GM18498 (cell line): ENCODE measurements around the gene KLHDC3.
"Not testable (repeated sequence)": the region's sequence is repeated elsewhere in the genome, so short reads cannot be mapped to it uniquely, and the experiment has no call there.

ENCODE experiments used
- ATAC-seq: cut with Tn5 transposase; IDR thresholded peaks from one replicate; pipeline ENCODE4 v1.9.1; 2021; ENCODE audit warnings: mild to moderate bottlenecking, moderate library complexity; ENCODE audit not compliant: unreplicated experiment

Gene KLHDC3

GRCh38 chr6:43021270-43022047 lies 7.4 kb downstream of the KLHDC3 start, which contains the start of gene RRP36:
TSS of gene RRP36 (plus strand) at chr6:43021623. CDS start at chr6:43021655, 32 bp downstream.
- peak; percentile 89 for ATAC-seq

DNA sequence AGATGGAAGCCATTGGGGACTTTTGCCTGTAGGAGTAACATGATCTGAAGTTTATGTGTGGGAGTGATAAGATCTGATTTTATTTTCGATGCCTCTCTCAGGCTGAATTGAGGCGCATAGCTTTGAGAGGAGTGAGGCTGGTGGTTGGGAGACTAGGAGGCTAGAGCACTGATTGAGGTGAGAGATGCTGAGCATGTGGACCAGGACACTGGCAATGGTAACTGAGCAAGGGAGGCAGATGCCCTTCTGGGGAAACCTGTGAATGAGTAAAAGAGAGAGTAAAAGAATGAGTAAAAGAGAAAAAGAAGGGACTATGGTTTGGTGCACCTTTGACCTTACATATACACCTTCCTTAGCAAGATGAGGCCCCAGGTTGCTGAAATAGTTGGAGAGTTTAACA lies 10.4 kb downstream of the KLHDC3 start:
- ATAC-seq, result no peak

DNA sequence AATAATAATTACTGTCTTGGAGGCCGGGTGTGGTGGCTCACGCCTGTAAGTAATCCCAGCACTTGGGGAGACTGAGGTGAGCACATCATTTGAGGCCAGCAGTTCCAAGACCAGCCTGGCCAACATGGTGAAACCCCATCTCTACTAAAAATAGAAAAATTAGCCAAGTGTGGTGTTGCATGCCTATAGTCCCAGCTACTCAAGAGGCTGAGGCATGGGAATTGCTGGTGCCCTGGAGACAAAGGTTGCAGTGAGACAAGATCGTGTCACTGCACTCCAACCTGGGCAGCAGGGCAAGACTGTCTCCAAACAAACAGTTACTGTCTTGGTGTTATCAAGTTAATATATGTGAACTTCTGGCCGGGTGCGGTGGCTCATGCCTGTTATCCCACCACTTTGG lies 12.3 kb downstream of the KLHDC3 start:
- ATAC-seq, result no peak

GRCh38 chr6:43029120-43029519 lies 15.1 kb downstream of the KLHDC3 start:
- no peak for ATAC-seq

GRCh38 chr6:43032326-43032725 lies 18.3 kb downstream of the KLHDC3 start:
- ATAC-seq, result no peak

GRCh38 chr6:43033496-43034189 lies 19.6 kb downstream of the KLHDC3 start:
- ATAC-seq, result no peak

- no peak for ATAC-seq
Observed at GRCh38 chr6:43034190-43034525, 20.1 kb downstream of the KLHDC3 start.

DNA sequence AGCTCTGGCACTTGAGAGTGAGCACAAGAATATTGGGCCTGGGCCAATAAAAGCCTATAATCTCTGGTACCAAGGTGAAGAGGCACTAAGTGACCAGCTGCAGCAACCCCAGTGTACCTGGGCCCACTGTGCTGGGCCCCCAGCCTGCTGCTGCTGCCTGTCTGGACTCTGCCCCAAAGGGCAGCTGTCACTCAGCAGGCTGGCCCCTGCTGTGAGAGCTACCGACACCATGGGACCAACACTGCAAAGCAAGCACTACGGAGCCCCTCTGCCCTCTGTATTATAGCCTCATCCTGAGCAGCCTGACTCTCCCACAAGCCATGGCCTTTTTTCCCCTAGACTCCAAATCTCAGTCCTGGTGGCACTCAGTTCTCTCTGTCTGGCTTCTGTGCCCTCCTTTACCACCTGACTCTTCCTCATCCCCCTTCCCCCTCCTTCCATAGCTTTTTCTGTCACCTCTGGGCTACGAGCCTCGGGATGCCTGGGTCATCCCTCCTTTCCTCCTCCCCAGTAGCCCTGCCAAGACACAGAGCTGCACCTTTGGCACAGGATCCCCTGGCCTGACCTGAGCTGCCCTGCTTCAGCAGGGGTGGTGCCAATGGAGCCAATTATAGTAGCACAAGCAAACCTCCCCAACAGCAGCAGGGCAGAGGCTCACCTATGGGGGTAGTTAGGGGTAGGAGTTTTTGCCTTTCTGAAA lies 21.6 kb downstream of the KLHDC3 start:
- no peak for ATAC-seq

- ATAC-seq, result no peak
Observed at GRCh38 chr6:43036712-43037111, 22.7 kb downstream of the KLHDC3 start.

GRCh38 chr6:43037197-43037596 lies 23.1 kb downstream of the KLHDC3 start:
- ATAC-seq, result no peak

GRCh38 chr6:43037706-43038105 lies 23.7 kb downstream of the KLHDC3 start:
- ATAC-seq, result no peak

GRCh38 chr6:43038727-43039126 lies 24.7 kb downstream of the KLHDC3 start:
- ATAC-seq, result no peak

DNA sequence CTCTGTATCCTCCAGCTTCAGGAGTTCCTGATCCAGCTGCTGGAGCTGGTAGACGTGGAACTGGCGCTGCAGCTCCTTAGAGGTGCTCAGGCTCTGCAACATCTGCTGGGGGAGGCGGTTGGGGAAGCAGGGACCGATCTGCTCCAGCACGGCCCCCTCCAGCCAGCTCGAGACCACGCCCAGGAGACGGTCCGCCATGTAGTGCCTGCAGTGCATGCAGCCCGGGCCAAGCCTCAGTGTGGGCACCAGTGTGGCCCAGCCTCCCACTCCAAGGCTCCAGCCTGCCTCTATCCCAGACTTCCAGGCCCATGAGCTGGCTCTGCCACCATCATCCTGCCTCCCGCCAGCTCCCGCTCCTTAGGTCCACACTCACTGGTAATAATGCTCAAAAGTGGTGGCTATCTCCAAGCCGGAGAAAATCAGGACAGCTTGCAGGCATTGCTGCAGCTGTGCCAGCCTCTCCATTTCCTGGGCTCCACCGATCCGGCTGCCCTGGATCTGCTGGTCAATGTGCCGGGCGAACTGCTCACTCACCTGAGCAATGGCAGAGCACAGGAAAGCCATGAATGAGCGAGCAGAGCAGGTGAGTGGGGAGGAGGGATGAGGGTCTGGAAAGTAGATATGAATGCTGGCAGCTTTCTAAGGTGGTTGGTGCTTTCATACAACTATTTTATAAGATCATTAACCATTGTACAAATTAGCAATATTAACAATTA lies 26.7 kb downstream of the KLHDC3 start:
- ATAC-seq, result no peak

DNA sequence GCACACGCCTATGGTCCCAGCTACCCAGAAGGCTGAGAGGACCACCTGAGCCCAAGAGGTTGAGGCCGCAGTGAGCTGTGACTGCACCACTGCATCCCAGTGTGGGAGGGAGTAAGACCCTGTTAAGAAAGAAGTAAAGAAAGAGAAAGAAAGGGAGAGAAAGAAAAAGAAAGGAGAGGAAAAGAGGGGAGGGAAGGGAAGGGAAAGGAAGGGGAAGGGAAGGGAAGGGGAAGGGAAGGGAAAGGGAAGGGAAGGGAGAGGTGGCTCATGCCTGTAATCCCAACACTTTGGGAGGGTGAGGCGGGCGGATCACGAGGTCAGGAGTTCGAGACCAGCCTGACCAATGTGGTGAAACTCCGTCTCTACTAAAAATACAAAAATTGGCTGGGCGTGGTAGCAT lies 27.4 kb downstream of the KLHDC3 start:
- ATAC-seq, result not testable (repeated sequence)

DNA sequence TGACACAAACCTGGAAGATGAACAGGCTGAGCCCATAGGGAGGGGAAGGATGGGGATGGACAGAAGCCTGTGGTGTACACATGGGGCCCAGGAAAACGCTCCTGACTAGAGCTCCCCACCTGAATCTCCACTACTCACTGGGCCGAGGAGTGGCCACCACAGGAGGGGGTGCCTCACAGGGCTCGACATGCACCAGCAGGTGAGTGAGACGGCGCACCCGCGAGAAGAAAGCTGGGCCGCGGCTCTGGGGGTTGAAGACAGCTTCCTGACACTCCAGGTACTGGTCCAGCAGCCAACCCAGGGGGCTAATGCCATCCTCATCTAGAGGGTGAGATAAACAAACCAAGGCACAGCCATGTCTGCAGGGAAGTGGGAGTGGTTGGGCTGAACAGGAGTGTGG lies 29.3 kb downstream of the KLHDC3 start:
- ATAC-seq, result no peak

DNA sequence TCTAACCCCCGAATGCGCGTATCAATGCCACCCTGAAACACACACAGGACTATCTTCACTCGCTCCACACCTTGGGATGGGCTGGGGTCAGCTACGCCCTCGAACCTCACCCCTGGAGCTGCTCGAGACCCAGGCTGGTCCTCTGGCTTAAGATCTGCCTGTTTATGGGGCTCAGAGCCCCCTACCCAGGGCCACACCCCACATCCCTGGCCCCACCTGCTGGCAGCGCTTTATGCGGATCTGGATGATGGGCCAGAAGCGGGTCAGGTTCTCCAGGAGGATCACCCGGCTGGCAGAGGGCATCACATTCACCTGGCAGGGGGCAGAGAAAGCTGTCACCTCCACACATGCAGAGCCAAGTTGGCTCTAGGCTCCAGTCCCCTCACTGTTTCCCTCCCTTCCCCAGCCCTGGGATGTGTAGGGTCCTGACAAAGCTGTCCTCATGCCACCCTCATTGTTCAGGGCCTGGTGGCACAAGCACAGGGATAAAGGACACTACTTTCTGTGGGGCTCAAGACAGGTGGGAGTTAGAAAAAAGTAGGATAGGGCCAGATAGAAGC lies 31.4 kb downstream of the KLHDC3 start:
- ATAC-seq, result no peak

DNA sequence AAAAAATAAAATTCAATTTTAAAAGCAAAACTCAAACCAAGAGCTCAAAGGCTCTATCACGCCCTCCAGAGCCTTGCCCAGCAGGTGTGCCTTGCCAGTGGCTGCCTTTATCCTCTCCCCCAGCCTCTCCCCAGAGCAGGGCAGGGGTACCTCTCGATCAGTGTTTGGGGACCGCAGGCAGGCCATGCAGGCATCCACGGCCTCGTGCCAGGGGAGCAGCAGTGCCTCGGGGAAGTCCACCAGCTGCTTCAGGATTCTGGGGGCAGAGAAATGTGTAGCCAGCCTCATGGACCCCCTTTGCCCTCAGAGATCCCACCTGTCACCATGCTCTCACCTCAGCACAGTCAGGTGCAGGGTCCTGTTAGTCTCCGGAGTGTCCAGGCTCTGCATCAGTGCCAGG lies 33.9 kb downstream of the KLHDC3 start:
- ATAC-seq, result no peak

DNA sequence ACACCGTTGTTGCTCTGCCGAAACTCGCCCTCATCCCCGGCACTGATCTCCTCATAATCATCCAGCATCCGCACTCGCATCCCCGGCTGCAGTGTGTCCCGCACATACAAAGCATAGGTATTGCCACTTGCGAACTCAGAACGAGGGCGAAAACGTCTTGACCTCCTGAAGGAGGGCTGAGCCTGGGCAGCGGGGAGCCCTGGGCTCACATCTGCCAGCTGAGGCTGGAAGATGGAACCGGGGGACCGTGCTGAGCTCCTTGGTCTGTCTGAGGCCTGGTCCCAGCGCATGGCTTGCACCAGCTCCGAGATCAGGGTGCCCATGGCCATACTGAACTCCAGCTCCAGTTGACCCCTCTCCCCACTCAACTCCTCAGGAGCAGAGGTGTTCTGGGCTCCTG lies 36.9 kb downstream of the KLHDC3 start:
- ATAC-seq, result no peak

DNA sequence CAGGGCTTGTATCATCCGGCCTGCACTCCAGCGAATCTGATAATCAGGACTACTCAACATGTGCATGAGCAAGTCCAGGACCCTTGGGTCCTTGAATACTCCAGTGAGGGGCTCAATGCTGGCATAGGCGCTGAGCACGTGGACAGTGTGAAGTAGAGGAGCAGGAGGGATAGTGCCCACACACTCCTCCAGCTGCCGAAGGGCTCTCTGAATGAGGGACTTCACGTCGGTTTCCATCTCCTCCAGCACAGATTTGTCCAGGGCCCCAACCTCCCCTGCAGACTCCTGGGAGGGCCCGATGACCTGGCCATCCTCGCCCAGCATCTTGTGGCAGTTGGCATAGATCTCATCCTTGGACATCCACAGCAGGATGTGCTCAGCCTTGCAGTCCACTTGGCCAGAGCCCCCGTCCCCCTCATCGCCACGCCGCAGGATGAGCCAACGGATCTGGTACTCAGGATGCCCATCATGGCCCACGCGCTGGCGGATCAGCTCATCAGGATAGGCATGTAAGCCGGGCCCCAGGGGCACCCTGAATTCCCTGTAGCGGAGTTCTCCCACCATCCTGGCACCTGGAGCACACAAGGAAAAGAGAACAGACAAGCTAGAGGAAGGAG lies 38.3 kb downstream of the KLHDC3 start:
- ATAC-seq, result no peak

GRCh38 chr6:43052842-43053544 lies 38.9 kb downstream of the KLHDC3 start:
- ATAC-seq, result peak; percentile 19
